Head of caudate nucleus (tissue), 42 donors: ENCODE measurements around the gene GOLGA8T.
A peak's percentile ranks its signal among the peaks of the same experiment; 100 is the strongest.
"Not testable (repeated sequence)": the region's sequence is repeated elsewhere in the genome, so short reads cannot be mapped to it uniquely, and the experiment has no call there.

Experiments
- DNase-seq, 42 donors: peaks; one replicate each; pipeline versions ENCODE4 v3.0.0 to v3.0.0-alpha.2; 2020 to 2021; ENCODE audit warnings: mixed read lengths in 7 of 42
- intact Hi-C: fragments of 100-400 bp; cut with DNase I; formaldehyde crosslinking; loops from one replicate; pipeline ENCODE4 v1.15.0; 2022

GOLGA8T gene

DNA sequence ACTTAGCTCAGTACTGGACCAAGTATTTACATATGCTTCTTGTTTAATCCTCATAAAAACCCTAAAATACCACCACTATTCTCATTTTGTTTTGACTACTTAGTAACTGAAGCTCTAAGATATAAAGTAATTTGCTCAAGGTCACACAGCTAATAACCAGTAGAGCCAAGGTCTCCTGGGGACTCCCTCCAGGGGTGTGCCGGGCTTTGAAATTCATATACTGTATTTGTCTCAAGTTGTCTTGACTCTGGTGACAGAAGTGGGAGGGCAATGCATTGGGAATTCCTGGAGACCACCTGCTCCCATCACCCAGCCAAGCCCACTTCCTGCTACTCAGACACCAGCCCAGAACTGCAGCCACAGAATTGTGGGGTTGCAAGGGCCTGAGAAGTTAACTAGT is 54.9 kb downstream of the GOLGA8T start:
- DNase-seq, intact Hi-C loops: not testable (repeated sequence)

DNA sequence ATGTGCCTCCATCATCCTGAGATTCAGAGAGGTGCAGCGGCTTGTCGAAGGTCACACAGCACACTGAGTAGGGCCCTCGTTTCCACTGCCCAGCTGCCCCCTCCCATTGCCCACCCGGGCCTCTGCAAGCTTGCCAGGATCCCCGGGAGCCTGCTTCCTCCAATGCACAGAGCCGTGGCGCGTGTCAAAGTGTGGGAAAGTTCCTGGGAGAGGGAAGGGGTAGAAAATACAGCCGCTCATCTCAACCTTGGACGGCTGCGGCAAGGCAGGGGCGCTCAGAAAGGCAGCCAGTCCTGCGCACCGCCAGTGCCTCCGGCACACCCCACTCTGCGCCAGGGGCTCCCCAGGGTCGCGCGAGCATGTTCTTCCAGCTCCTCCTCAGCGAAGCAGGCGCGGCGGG is 56.3 kb downstream of the GOLGA8T start:
- intact Hi-C loops, result not testable (repeated sequence)

DNA sequence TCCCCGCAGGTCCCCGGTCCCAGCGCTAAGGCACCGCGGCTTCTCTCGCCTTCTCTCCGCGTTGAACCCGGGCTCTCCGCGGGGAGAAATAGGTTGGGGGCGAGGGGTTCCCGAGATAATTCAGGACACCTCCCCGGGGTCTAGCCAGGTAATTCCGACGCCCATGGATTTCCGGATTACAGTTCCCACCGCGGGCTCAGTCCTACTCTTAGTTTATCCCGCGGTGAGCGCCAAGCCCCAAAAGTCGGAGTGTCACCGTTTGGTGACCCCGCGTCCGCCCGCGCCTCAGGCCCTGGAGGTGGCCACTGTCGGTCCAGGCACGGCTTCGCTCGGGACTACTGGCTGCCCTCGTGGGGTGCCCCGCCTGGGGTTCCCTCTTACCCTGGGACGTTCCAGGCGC is 56.8 kb downstream of the GOLGA8T start:
- DNase-seq, intact Hi-C loops: not testable (repeated sequence)

More for the DNA sequence above, 56.3 kb downstream of the GOLGA8T start:
- DNase-seq, result peak in 3 of 42 donors; percentile 3 to 15 (median 15)

DNA sequence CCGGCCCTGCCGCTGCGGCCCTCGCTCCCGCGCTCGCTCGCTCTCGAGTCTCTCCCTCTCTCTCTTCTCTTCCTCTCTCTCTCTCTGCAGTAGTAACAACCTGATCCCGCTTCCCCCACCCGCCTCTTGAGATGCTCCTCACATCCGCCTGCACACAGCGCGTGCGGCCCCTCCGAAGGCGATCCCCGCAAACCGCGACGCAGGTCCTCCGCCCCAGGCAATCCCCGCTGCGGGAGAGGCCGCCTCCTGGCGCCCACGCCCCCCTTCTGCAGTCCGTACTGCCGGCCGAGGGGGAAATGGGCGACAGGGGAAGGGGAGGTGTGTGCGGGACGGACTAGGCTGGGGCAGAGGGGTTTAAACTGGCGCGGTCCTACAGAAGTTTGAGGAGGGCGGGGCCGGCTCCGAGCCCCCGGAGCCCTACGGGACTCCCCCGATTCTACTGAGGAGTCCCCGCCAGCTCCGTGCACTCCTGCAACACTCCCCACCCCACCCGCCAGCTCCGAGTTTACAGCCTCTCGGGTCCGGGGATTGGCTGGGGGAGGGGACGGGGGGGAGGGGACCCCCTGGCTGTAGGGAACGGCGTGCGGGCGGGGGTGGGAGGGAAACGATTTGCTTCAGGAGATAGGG is 57.4 kb downstream of the GOLGA8T start:
- intact Hi-C loops, result not testable (repeated sequence)

GRCh38 chr15:30192892-30193291 is 58.0 kb downstream of the GOLGA8T start:
- intact Hi-C loops, result not testable (repeated sequence)
- DNase-seq, result peak in 4 of 42 donors; percentile 4 to 32 (median 10)

More for the DNA sequence above, 57.4 kb downstream of the GOLGA8T start:
- DNase-seq, result peak in 6 of 42 donors; percentile 7 to 35 (median 14)
